WTC11 (cell line): ENCODE measurements around the gene KIF17.

Experiments
- AFF4 ChIP-seq: sonication (generic); formaldehyde crosslinking; IDR thresholded peaks from 2 replicates; pipeline ENCODE4 v1.8.1; 2023; ENCODE audit warnings: mild to moderate bottlenecking, missing genetic modification reagents, borderline replicate concordance
- CBFB ChIP-seq: sonication (generic); formaldehyde crosslinking; IDR thresholded peaks from 2 replicates; pipeline ENCODE4 v1.8.1; 2022; ENCODE audit warnings: mild to moderate bottlenecking, low read depth, missing genetic modification reagents
- EMX1 ChIP-seq: fragments of 250-450 bp; sonication (Bioruptor Pico); IDR thresholded peaks from 2 replicates; pipeline ENCODE4 v1.8.0; 2021; ENCODE audit warnings: mild to moderate bottlenecking
- FOXJ3 ChIP-seq: sonication (generic); formaldehyde crosslinking; IDR thresholded peaks from 2 replicates; pipeline ENCODE4 v1.9.0; 2021; ENCODE audit warnings: missing genetic modification reagents, mild to moderate bottlenecking, borderline replicate concordance
- FOXP1 ChIP-seq: sonication (generic); formaldehyde crosslinking; IDR thresholded peaks from 2 replicates; pipeline ENCODE4 v1.8.0; 2022; ENCODE audit warnings: missing genetic modification reagents, mild to moderate bottlenecking, moderate library complexity, borderline replicate concordance
- GABPB1 ChIP-seq: sonication (generic); formaldehyde crosslinking; IDR thresholded peaks from 2 replicates; pipeline ENCODE4 v1.8.1; 2023; ENCODE audit warnings: mild to moderate bottlenecking, missing genetic modification reagents
- GTF2I ChIP-seq: fragments of 250-450 bp; sonication (Bioruptor Pico); conservative IDR thresholded peaks from 2 replicates; pipeline ENCODE4 v1.4.0; 2021; ENCODE audit warnings: mild to moderate bottlenecking
- USF2 ChIP-seq: sonication (generic); formaldehyde crosslinking; IDR thresholded peaks from 2 replicates; pipeline ENCODE4 v1.8.1; 2023; ENCODE audit warnings: mild to moderate bottlenecking, missing genetic modification reagents, moderate library complexity
- TF ChIP-seq, protein P1 (sequence below): fragments of 200-600 bp; IDR thresholded peaks from 2 replicates; pipeline ENCODE4 v1.8.0; 2022; ENCODE audit warnings: antibody characterized with exemption
- TF ChIP-seq, protein P2 (sequence below): sonication (generic); formaldehyde crosslinking; IDR thresholded peaks from 2 replicates; pipeline ENCODE4 v1.8.0; 2022; ENCODE audit warnings: mild to moderate bottlenecking, missing genetic modification reagents

GRCh38 chr1:20708891-20709290, 8.9 kb downstream of the KIF17 start:
- TF ChIP-seq FOXJ3 (CRISPR knock-in tag): no peak
- no peak for TF ChIP-seq EMX1 (CRISPR knock-in tag)
- TF ChIP-seq USF2 (CRISPR knock-in tag): no peak
- TF ChIP-seq CBFB (CRISPR knock-in tag): no peak
- TF ChIP-seq, protein P1, sequence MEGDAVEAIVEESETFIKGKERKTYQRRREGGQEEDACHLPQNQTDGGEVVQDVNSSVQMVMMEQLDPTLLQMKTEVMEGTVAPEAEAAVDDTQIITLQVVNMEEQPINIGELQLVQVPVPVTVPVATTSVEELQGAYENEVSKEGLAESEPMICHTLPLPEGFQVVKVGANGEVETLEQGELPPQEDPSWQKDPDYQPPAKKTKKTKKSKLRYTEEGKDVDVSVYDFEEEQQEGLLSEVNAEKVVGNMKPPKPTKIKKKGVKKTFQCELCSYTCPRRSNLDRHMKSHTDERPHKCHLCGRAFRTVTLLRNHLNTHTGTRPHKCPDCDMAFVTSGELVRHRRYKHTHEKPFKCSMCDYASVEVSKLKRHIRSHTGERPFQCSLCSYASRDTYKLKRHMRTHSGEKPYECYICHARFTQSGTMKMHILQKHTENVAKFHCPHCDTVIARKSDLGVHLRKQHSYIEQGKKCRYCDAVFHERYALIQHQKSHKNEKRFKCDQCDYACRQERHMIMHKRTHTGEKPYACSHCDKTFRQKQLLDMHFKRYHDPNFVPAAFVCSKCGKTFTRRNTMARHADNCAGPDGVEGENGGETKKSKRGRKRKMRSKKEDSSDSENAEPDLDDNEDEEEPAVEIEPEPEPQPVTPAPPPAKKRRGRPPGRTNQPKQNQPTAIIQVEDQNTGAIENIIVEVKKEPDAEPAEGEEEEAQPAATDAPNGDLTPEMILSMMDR: no peak
- no peak for TF ChIP-seq FOXP1
- TF ChIP-seq, protein P2, sequence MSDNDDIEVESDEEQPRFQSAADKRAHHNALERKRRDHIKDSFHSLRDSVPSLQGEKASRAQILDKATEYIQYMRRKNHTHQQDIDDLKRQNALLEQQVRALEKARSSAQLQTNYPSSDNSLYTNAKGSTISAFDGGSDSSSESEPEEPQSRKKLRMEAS: no peak
- no peak for TF ChIP-seq GTF2I (CRISPR knock-in tag)
- TF ChIP-seq GABPB1 (CRISPR knock-in tag): no peak
- no peak for TF ChIP-seq AFF4 (CRISPR knock-in tag)
